HFFc6 (cell line): Measurements from ENCODE around the gene WFS1. TPM values are rescaled to one million over a fixed set of nuclear protein-coding genes. Genes with fewer than 3 reads are reported as not detected.

Experiments
- DNase-seq: peaks from one replicate; pipeline ENCODE4 v3.0.0-alpha.2; 2018
- H3K27ac Mint-ChIP-seq: 2 replicates; pipeline ENCODE4 v1.8.0; 2020; ENCODE audit warnings: mild to moderate bottlenecking, mixed read lengths
- H3K27me3 Mint-ChIP-seq: 2 replicates; pipeline ENCODE4 v1.8.0; 2021; ENCODE audit warnings: mild to moderate bottlenecking, moderate library complexity, mixed read lengths; ENCODE audit not compliant: insufficient read depth
- H3K36me3 Mint-ChIP-seq: 2 replicates; pipeline ENCODE4 v1.8.0; 2021; ENCODE audit warnings: low read depth, mixed read lengths
- H3K4me1 Mint-ChIP-seq: 2 replicates; pipeline ENCODE4 v1.8.0; 2020; ENCODE audit warnings: low read depth, mixed read lengths
- H3K4me3 Mint-ChIP-seq: 2 replicates; pipeline ENCODE4 v1.8.0; 2020; ENCODE audit warnings: mild to moderate bottlenecking, moderate library complexity, mixed read lengths
- H3K9me3 Mint-ChIP-seq: 2 replicates; pipeline ENCODE4 v1.8.0; 2020; ENCODE audit warnings: mild to moderate bottlenecking, mixed read lengths
- total RNA-seq, 6 experiments: library from RNA; stranded (reverse); fragmentation: NEBNext Ultra II Directional; extraction: Animal tissue kit (Norgen Biotek cat#: 25700); gene quantifications; 2 replicates in 1 of 6; 3 replicates in 5 of 6; pipeline ENCODE4 v1.2.3, GENCODE V29; 2021
- TF ChIP-seq, protein P1 (sequence below): fragments of 200-600 bp; sonication (generic); IDR thresholded peaks from 2 replicates; pipeline ENCODE4 v1.5.0; 2021; ENCODE audit warnings: antibody characterized with exemption, mild to moderate bottlenecking

Gene WFS1
- total RNA-seq, 6 experiments from 2014 or later: 47.3 to 72.1 (median 56.0) TPM

DNA sequence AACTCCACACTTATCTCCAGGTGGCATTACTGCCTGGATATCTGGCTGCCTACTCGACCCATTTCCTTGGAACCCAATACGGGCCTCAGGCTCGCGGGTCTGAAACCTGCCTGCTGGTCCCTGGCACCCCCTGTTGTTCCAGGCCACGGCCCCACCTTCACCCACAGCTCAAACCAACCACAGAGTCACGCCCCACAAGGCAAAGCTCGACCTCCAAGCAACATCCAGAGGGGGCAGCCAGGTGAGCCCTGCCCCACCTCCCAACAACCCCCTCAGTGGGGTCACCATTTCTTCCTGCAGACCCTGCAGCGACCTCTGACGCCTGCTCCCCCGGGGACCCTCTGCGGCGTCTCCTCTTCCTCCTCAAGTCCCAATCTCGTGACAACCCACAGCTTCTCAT lies 76.2 kb downstream of the WFS1 start:
- DNase-seq: no peak
- Mint-ChIP-seq H3K4me3 (no peak overlapping the region), H3K27ac (no peak overlapping the region), H3K4me1 (peaks cover 35% of the 10 kb centered on the region), H3K27me3 (peaks cover 25% of the 10 kb centered on the region), H3K36me3 (no peaks in the 10 kb centered on the region), H3K9me3 (peaks cover 6% of the 10 kb centered on the region; the same call in 1 of the 2 replicates)
- TF ChIP-seq, protein P1, sequence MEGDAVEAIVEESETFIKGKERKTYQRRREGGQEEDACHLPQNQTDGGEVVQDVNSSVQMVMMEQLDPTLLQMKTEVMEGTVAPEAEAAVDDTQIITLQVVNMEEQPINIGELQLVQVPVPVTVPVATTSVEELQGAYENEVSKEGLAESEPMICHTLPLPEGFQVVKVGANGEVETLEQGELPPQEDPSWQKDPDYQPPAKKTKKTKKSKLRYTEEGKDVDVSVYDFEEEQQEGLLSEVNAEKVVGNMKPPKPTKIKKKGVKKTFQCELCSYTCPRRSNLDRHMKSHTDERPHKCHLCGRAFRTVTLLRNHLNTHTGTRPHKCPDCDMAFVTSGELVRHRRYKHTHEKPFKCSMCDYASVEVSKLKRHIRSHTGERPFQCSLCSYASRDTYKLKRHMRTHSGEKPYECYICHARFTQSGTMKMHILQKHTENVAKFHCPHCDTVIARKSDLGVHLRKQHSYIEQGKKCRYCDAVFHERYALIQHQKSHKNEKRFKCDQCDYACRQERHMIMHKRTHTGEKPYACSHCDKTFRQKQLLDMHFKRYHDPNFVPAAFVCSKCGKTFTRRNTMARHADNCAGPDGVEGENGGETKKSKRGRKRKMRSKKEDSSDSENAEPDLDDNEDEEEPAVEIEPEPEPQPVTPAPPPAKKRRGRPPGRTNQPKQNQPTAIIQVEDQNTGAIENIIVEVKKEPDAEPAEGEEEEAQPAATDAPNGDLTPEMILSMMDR: no peak

DNA sequence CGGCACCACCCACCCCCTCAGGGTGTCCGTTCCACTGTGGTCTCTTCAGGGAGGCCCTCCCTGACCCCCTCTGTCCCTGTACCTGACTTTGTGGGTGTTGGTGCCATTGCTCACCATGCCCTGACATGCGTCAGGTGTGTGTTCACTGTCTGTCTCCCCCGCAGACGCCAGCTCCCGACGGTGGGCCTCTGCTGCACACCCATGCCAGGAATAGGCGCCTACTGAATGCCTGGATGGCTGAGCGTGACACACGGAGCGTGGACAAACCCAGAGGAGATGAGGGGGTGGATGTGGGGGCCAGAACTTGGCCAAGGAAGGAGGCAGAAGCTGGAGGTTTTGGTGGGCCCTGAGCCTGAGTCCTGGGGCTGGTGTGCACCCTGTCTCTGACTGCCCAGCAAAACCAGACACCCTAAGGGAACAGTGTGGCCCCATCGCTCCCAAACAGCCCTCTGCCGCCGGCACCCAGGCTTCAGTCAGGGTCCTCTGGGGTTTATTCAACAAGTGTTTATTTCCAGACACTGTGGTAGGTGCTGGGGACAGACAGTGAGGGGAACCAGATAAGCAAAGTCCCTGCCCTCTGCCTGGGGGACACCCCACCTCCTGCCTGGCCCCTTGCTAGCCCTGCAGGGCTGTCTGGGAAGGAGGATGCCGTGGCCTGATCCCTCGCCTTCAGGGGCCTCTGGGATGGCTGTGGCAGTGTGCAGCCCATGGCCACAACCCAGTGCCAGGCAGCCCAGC lies 76.9 kb downstream of the WFS1 start:
- Mint-ChIP-seq H3K36me3 (no peaks in the 10 kb centered on the region), H3K9me3 (peaks cover 6% of the 10 kb centered on the region; the same call in 1 of the 2 replicates), H3K27ac (no peak overlapping the region), H3K27me3 (peaks cover 26% of the 10 kb centered on the region), H3K4me3 (no peak overlapping the region), H3K4me1 (peaks cover 35% of the 10 kb centered on the region)
- DNase-seq: no peak
- TF ChIP-seq, protein P1: no peak

DNA sequence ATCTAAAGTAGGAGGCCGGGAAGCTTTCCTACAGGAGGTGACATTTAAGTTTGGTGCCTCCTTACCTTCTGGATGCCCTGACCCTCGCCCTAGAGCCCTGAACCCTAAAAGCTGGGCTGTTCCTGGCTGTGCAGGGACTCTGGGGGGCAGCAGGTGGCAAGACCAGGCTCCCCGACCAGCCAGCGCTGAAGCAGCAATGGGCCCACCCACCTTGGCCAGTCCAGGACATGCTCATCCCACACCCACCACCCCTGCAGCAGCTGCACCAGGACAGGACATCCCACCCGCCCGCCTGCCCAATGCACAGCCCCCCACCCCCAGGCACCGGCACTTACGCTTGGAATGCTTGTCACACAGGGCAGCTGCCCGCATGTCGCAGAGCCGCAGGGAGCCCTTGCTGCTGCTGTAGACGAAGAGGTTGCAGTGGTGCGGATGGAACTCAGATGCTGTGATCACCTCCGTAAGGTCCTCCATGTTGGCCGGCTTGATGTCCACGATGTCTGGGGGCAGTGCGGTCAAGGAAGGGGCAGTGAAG lies 77.9 kb downstream of the WFS1 start:
- no peak for DNase-seq
- peaks cover 35% of the 10 kb centered on the region for H3K4me1 Mint-ChIP-seq
- H3K27me3 Mint-ChIP-seq: peaks cover 30% of the 10 kb centered on the region
- no peak overlapping the region for H3K27ac Mint-ChIP-seq
- no peak overlapping the region for H3K4me3 Mint-ChIP-seq
- TF ChIP-seq, protein P1: no peak
- no peaks in the 10 kb centered on the region for H3K36me3 Mint-ChIP-seq
- H3K9me3 Mint-ChIP-seq: peaks cover 6% of the 10 kb centered on the region; the same call in 1 of the 2 replicates

DNA sequence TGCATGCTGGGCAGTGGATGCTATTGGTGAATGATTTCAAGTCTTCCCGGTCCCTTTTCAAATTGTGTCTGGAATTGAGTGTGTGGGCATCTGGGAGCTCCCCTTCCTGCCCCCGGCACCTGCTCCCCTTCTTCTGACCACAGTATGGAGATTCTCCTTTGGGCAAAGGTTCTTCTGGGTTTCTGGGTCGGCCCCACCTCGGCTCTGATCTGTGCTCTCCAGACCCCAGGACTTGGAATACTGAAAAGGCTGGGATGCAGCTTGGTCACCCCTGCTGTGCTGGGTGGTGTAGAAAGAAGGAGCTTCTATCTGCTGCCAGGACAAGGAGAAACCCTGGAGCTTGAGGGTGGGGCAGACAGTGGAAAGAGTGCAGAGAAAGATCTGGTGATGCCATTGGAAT lies 78.8 kb downstream of the WFS1 start:
- Mint-ChIP-seq H3K4me1 (peaks cover 29% of the 10 kb centered on the region), H3K4me3 (no peak overlapping the region), H3K27ac (no peak overlapping the region), H3K9me3 (peaks cover 6% of the 10 kb centered on the region; the same call in 1 of the 2 replicates), H3K27me3 (peaks cover 33% of the 10 kb centered on the region), H3K36me3 (no peaks in the 10 kb centered on the region)
- TF ChIP-seq, protein P1: no peak
- DNase-seq: no peak

DNA sequence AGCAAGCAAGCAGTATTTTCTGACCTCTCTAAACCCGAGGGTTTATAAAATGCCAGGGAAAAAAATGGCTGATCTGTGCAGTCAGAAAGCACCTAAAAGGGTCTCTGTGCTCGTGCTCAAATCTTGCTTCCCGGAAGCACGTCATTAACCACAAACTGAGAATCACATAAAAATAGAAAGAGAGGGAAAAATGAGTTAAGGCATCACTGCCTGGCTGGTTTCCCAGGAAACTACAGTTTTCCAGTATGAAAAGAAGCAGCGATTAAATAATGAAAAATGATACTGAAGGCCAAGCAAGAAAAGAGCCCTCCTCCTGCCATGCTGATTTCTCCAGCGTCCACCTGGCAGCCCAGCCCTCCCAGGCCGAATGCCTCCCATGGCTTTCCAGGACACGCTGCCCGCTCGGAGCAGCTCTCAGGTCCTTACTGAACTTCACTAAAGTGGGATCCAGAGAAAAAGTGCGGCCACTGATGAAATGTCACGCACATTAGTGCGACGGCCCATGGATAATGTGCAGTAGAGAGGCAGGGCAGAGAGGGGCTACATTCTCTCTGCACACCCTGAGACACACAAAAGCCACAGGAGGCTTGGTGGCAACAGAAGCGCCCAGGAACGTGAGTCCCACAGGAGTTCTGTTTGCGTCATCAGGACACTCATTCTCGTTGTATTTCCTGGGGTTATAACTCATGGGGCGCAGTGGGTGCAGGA lies 80.4 kb downstream of the WFS1 start:
- Mint-ChIP-seq H3K27me3 (peaks cover 41% of the 10 kb centered on the region), H3K27ac (peak overlapping the region; percentile 21; the same call in 1 of the 2 replicates), H3K4me1 (peaks cover 12% of the 10 kb centered on the region; the same call in 1 of the 2 replicates), H3K9me3 (peaks cover 6% of the 10 kb centered on the region; the same call in 1 of the 2 replicates), H3K36me3 (no peaks in the 10 kb centered on the region), H3K4me3 (no peak overlapping the region; the same call in 1 of the 2 replicates)
- DNase-seq: no peak
- TF ChIP-seq, protein P1: no peak
